Naive thymus-derived CD8-positive, alpha-beta T cell (primary cell): ENCODE data around the gene CCDC80. TPM values are rescaled to one million over a fixed set of nuclear protein-coding genes. Genes with fewer than 3 reads are reported as not detected.

Experiments
- ATAC-seq, 2 donors: fragments of 150-1000 bp; cut with Tn5 transposase in 1 of 2; sonication (Bioruptor Pico), chemical (Tn5 transposase) in 1 of 2; 1 replicate in 1 of 2; 2 replicates in 1 of 2; pipeline ENCODE4 v1.10.0; 2021; ENCODE audit warnings: mild to moderate bottlenecking in 2 of 2, moderate library complexity in 2 of 2
- POLR2A ChIA-PET: fragments of 350-600 bp; sonication (Branson Sonifier 250); formaldehyde crosslinking; loops from one replicate; lab custom pipeline; 2021; ENCODE audit warnings: antibody characterized with exemption; lab: Charles Lee
- DNase-seq, 10 donors: peaks; one replicate each; pipeline versions ENCODE4 v3.0.0 to v3.0.0-alpha.2; 2020 to 2022
- H3K27ac Mint-ChIP-seq, 10 donors: one replicate each; pipeline ENCODE4 v1.8.0; 2020 to 2022; ENCODE audit warnings: mild to moderate bottlenecking in 10 of 10, mixed read lengths in 10 of 10, moderate library complexity in 4 of 10, inconsistent platforms in 1 of 10
- H3K27me3 Mint-ChIP-seq, 5 donors: one replicate each; pipeline ENCODE4 v1.8.0; 2021 to 2022; ENCODE audit warnings: mixed read lengths in 5 of 5
- H3K36me3 Mint-ChIP-seq, 3 donors: one replicate each; pipeline ENCODE4 v1.8.0; 2020 to 2022; ENCODE audit warnings: mixed read lengths in 3 of 3, mild to moderate bottlenecking in 2 of 3, inconsistent platforms in 1 of 3
- H3K4me1 Mint-ChIP-seq, 4 donors: one replicate each; pipeline ENCODE4 v1.8.0; 2021 to 2022; ENCODE audit warnings: mixed read lengths in 4 of 4
- H3K4me3 Mint-ChIP-seq, 10 donors: one replicate each; pipeline ENCODE4 v1.8.0; 2020 to 2022; ENCODE audit warnings: mild to moderate bottlenecking in 10 of 10, mixed read lengths in 10 of 10, moderate library complexity in 6 of 10, inconsistent platforms in 1 of 10
- H3K9me3 Mint-ChIP-seq, 9 donors: one replicate each; pipeline ENCODE4 v1.8.0; 2020 to 2022; ENCODE audit warnings: mixed read lengths in 9 of 9, mild to moderate bottlenecking in 3 of 9, inconsistent platforms in 1 of 9, moderate library complexity in 1 of 9
- polyA plus RNA-seq, 3 donors: library from polyadenylated mRNA; unstranded; fragments of 300-500 nt; fragmentation: Illumina TruSeq; gene quantifications; one replicate each; pipeline ENCODE4 v1.2.3, GENCODE V29; 2021
- total RNA-seq, 8 experiments: library from RNA in 2 of 8; stranded (reverse) in 2 of 8; gene quantifications; one replicate each; pipeline ENCODE4 v1.2.3 and lab custom pipeline; 2021 to 2026

Gene CCDC80
- total and polyA plus RNA-seq, 5 experiments from 2014 or later: 0.04 to 0.09 TPM; not detected in 3

DNA sequence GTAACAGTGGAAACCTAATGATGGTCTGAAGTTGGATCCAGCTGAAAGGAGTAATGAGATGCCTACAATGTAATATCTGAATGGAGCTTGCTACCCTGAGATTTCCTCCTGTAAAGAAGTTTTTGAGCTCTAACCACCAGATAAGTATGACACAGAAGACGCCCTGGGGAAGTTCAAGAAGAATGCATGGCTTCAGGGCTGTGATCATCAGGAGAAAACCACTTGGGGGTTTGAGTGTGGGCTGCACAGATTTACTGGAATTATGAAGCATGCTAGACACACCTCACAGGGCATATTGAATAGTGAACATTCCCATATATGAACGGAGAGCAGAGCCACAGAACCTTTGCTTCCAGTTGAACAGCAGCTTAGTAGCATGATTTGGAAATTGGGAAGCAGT is 10.6 kb upstream of the CCDC80 start:
- DNase-seq: no peak
- H3K9me3 Mint-ChIP-seq: no peaks in the 10 kb centered on the region
- no peaks in the 10 kb centered on the region for H3K36me3 Mint-ChIP-seq
- peak overlapping the region in 1 of 10 donors; percentile 22 for H3K27ac Mint-ChIP-seq
- H3K27me3 Mint-ChIP-seq: peaks cover 0 to 13% (median 3%) of the 10 kb centered on the region in 5 donors
- no peak for ATAC-seq
- POLR2A ChIA-PET: no interaction called here
- no peak overlapping the region for H3K4me3 Mint-ChIP-seq
- H3K4me1 Mint-ChIP-seq: no peaks in the 10 kb centered on the region

DNA sequence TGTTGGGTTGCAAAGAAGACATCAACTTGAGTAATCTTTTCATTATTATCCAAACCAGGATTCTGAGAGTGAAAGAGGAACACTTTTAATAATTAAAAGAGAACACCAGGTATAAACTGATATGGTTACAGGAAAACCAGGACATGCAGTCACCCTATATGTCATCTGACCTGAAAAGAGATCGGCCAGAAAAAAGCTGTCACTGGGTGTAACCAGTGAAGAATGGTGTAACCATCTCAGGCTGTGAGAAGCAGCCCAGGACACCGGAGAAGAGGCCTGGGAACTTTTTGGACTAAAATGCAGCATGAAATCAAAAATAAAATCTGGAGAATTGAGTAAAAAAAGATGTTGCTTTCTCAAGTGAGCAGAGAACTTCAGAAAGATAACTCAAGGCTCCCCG is 10.1 kb upstream of the CCDC80 start:
- Mint-ChIP-seq H3K27me3 (peaks cover 0 to 16% (median 3%) of the 10 kb centered on the region in 5 donors), H3K9me3 (no peaks in the 10 kb centered on the region), H3K4me3 (no peak overlapping the region), H3K27ac (no peak overlapping the region), H3K36me3 (no peaks in the 10 kb centered on the region), H3K4me1 (no peaks in the 10 kb centered on the region)
- DNase-seq (no peak), ATAC-seq (no peak)
- POLR2A ChIA-PET: no interaction called here

DNA sequence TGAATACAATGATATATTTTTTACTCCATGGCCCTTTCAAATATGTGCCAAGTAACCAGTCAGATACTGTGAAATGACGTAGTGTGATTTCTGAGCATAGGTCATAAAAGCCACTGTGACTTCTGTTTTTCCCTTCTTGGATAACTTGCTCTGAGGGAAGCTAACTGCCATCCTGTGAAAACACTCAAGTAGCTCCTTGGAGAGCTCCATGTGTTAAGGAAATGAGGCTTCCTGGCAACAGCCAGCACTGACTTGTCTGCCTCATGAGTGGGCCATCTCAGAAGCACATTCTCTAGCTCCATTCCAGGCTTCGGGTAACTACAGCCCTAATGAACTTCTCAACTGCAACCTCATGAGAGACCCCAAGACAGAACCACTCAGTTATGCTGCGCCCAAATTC is 9.5 kb upstream of the CCDC80 start:
- Mint-ChIP-seq H3K27me3 (peaks cover 0 to 16% (median 3%) of the 10 kb centered on the region in 5 donors), H3K4me1 (no peaks in the 10 kb centered on the region), H3K4me3 (no peak overlapping the region), H3K27ac (no peak overlapping the region), H3K9me3 (no peaks in the 10 kb centered on the region), H3K36me3 (no peaks in the 10 kb centered on the region)
- POLR2A ChIA-PET: no interaction called here
- no peak for ATAC-seq
- no peak for DNase-seq

DNA sequence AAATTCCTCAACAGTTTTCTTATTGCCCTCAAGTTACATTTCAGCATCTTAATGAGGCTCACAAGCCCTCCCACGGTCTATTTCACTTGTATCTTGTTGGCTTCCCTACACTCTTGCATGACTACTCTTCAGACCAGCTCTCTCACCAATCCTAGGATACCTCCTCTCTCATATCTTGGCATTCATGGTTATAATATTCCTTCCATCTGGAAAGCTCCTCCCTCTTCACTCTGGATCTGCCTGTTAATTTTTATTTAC is 8.5 kb upstream of the CCDC80 start:
- no peak for DNase-seq
- H3K36me3 Mint-ChIP-seq: no peaks in the 10 kb centered on the region
- H3K4me1 Mint-ChIP-seq: no peaks in the 10 kb centered on the region
- peaks cover 0 to 16% (median 3%) of the 10 kb centered on the region in 5 donors for H3K27me3 Mint-ChIP-seq
- ATAC-seq: no peak
- POLR2A ChIA-PET: no interaction called here
- no peak overlapping the region for H3K4me3 Mint-ChIP-seq
- no peak overlapping the region for H3K27ac Mint-ChIP-seq
- no peaks in the 10 kb centered on the region for H3K9me3 Mint-ChIP-seq

DNA sequence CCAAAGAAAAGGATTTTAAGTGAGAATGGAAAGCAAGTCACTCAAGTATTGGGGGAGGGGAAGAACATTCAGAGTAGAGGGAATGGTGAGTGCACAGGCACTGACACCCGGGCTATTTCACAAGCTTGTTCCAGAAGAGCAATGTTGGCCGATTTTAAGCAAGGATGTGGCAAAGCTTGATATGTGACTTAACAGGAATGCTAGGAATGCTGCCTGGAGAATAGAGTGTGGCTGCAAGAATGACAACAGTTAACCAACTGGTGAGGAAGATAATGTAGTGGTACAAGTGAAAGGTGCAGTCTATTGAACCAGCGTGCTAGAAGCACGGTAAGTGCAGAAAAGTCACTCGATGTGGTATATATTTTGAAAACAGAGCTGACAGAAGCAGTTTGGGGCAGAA is 6.2 kb upstream of the CCDC80 start:
- Mint-ChIP-seq H3K27me3 (peaks cover 2 to 26% (median 11%) of the 10 kb centered on the region in 5 donors), H3K9me3 (no peaks in the 10 kb centered on the region), H3K4me1 (peaks cover 4 to 15% (median 11%) of the 10 kb centered on the region in 4 donors), H3K36me3 (no peaks in the 10 kb centered on the region), H3K27ac (no peak overlapping the region), H3K4me3 (no peak overlapping the region)
- ATAC-seq (no peak), DNase-seq (no peak)
- POLR2A ChIA-PET: no interaction called here

DNA sequence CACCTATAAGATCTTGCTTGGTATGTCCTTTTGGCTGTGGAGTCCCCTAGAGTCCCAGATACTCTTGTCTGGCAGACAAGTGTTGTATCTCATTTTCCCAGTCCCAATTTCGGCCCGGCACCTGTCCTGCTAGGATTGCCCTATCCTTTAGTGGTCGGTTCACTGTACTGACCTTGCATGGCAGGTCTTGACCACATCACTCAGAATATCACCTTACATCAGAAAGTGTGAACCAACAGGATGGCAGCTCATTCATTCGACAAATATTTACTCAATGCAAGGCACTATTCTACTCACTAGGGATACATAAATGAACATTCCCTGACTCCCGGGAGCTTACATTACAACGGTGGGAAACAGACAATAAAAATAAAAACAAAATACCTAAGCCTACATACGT is 5.7 kb upstream of the CCDC80 start:
- no peak overlapping the region for H3K27ac Mint-ChIP-seq

DNA sequence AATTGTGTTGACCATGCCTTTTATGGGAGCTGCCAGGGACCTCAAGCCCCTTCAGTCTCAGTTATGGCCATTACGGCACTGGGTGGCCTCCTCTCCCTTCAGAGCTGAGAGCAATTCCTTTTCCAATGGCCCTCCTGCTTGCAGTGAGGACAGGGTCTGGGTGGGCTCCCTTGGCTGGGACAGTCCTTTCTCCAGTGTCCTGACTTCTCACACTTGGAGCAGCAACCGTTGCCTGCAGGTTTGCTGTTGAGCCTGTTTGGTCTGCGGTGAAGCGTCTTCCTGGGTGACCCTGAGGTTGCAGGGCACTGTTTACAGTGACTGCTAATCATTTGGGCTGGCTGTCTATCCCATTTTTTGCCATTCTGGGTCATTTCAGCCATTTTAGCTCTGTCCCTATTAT is 3.5 kb upstream of the CCDC80 start:
- no peak for ATAC-seq
- POLR2A ChIA-PET: no interaction called here
- DNase-seq: no peak
- Mint-ChIP-seq H3K27me3 (peaks cover 2 to 23% (median 11%) of the 10 kb centered on the region in 5 donors), H3K27ac (no peak overlapping the region), H3K4me1 (peaks cover 4 to 15% (median 11%) of the 10 kb centered on the region in 4 donors), H3K4me3 (no peak overlapping the region), H3K9me3 (no peaks in the 10 kb centered on the region), H3K36me3 (no peaks in the 10 kb centered on the region)

More for the DNA sequence above, 5.7 kb upstream of the CCDC80 start:
- Mint-ChIP-seq H3K27me3 (peaks cover 2 to 26% (median 11%) of the 10 kb centered on the region in 5 donors), H3K4me1 (peaks cover 4 to 15% (median 11%) of the 10 kb centered on the region in 4 donors), H3K36me3 (no peaks in the 10 kb centered on the region), H3K4me3 (no peak overlapping the region), H3K9me3 (no peaks in the 10 kb centered on the region)
- no peak for ATAC-seq
- no peak for DNase-seq
- POLR2A ChIA-PET: no interaction called here

DNA sequence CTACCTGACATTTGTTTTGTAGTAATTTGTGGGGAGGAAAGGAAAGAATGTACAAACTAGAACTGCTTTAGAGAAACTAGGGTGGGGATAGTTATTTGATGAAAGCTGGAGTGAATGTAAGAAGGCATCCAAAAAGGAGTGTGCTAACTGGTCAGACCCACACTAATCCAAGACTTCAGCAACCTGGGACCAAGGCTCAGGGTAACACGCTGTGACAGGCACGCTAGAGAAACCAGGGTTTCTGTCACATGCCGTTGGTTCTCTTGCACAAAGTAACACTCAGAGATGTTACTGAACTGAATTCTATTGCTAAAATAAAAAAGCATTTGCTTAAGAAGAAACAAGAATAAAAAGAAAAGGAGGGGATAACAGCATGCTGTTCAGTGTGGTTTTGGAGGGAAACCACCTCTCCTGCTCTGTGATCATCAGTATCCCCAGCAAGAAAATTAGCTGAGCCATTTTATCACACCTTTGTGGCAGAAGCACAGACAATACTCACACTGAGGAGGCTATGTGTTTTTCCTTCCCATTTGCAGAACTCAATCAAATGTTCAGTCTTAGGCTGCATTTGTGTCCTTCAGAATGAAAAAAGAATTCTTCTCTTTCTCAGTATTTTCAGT is 2.8 kb upstream of the CCDC80 start:
- Mint-ChIP-seq H3K4me1 (peaks cover 4 to 15% (median 11%) of the 10 kb centered on the region in 4 donors), H3K4me3 (peak overlapping the region in 4 of 10 donors; percentile 14 to 81 (median 76)), H3K27ac (no peak overlapping the region), H3K9me3 (no peaks in the 10 kb centered on the region), H3K27me3 (peaks cover 5 to 20% (median 11%) of the 10 kb centered on the region in 5 donors), H3K36me3 (no peaks in the 10 kb centered on the region)
- DNase-seq (no peak), ATAC-seq (no peak)
- POLR2A ChIA-PET: no interaction called here

DNA sequence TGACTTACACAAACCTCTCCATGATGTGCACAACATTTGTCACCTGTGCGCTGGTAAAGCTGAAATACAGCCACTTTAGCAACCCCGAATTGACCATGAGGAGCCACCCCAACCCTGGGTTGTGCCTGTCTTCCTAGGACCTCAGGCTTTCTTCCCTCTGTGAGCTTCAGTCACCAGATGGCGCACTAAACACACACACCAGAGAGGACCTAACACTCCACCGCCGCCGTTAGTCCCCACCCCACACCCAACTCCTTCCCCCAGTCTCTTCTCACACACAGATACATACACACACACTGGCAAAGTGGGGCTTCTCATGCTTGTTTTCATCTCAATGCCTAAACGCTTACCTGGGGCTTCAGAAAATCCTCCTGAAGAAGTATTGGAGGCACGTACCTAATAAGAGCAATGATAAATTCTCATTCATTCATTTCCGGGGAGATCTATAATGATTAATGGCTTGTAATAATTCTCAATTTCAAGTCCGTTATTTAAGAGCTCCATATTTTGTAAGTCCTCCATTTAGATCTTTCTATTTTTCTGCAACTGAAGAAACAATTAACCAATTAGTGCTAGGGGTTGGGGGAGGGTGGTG is 2.1 kb upstream of the CCDC80 start:
- H3K9me3 Mint-ChIP-seq: no peaks in the 10 kb centered on the region
- peaks cover 4 to 15% (median 11%) of the 10 kb centered on the region in 4 donors for H3K4me1 Mint-ChIP-seq
- H3K4me3 Mint-ChIP-seq: peak overlapping the region; percentile 39 to 81 (median 73)
- peaks cover 5 to 18% (median 11%) of the 10 kb centered on the region in 5 donors for H3K27me3 Mint-ChIP-seq
- DNase-seq: peak; percentile 45 to 87 (median 73)
- POLR2A ChIA-PET: no interaction called here
- no peaks in the 10 kb centered on the region for H3K36me3 Mint-ChIP-seq
- ATAC-seq: peak; percentile 100
- H3K27ac Mint-ChIP-seq: peak overlapping the region in 3 of 10 donors; percentile 21 to 29 (median 22)

DNA sequence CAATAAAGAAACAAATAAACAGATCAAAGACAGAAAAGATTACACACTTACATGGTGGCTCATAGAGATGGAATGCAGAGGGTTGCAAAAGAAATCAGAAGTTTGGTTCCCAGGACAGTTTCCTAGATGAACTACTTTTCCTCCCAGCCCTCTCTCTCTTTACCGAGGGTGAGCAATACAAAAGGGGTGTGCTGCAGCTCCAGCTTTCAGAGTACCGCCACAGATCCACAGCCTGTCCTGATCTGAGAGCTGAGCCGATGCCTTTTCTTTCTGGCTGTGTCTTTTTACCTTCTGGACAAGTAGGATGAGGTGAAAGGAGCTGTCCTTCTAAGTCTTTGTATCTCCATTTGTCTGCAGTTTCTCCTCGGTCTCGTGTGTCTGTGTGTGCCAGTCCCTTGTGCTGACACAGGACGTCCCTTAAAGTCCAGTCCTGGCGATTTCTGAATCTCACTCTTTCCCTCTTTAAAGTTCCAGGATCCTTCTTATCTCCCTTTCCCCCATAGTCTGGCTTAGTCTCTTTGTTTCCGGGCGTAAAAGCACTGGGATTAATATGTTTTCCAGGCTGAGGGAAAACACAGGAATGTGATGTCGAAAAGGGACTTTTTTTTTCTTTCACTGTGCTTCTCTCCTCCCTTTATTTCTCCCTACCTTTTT is 540 bp downstream of the CCDC80 start:
- H3K27me3 Mint-ChIP-seq: peaks cover 0 to 11% (median 5%) of the 10 kb centered on the region in 5 donors
- no peaks in the 10 kb centered on the region for H3K36me3 Mint-ChIP-seq
- H3K4me3 Mint-ChIP-seq: no peak overlapping the region
- H3K27ac Mint-ChIP-seq: no peak overlapping the region
- POLR2A ChIA-PET: no interaction called here
- H3K9me3 Mint-ChIP-seq: no peaks in the 10 kb centered on the region
- ATAC-seq (no peak), DNase-seq (no peak)
- H3K4me1 Mint-ChIP-seq: peaks cover 4 to 15% (median 11%) of the 10 kb centered on the region in 4 donors

DNA sequence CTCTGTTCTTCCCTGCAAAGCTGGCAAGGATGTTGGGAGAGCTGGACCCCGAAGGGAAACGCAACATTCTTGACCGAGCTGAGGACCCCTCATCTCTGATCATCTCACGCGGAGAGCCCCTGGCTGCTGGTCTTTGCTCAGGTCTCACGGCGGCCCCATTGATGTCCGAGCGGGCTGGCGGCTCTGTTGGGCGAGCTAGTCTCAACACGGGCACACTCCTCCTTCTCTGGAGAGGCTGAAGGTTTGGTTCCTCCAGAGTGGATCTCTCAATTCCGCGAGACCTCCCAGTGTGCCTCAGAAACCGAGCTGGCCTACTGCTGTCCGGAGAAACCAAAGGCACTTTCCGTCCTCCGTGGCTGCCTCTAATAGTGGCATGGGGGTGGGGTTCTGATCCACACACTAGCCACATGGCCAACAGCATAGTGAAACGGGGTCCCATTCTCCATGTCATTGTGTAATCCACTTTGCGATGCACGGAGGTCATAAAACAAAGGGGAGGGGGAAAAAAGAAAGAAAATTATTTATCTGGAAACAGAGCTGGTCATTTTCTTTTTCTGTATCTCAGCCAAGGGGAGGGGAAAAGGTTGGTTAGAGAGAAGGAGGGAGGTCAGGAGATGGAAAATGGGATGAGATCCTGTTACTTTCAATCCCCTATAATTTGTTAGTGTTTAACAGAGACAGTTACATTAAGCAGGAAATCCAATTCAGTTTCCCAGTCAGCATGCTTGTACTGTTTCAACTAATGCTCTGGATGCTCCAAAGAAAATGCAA is 1.3 kb downstream of the CCDC80 start:
- peaks cover 4 to 15% (median 11%) of the 10 kb centered on the region in 4 donors for H3K4me1 Mint-ChIP-seq
- no peak overlapping the region for H3K4me3 Mint-ChIP-seq
- peaks cover 0 to 9% (median 5%) of the 10 kb centered on the region in 5 donors for H3K27me3 Mint-ChIP-seq
- DNase-seq (no peak), ATAC-seq (no peak)
- no peaks in the 10 kb centered on the region for H3K9me3 Mint-ChIP-seq
- no peak overlapping the region for H3K27ac Mint-ChIP-seq
- POLR2A ChIA-PET: no interaction called here
- H3K36me3 Mint-ChIP-seq: no peaks in the 10 kb centered on the region

DNA sequence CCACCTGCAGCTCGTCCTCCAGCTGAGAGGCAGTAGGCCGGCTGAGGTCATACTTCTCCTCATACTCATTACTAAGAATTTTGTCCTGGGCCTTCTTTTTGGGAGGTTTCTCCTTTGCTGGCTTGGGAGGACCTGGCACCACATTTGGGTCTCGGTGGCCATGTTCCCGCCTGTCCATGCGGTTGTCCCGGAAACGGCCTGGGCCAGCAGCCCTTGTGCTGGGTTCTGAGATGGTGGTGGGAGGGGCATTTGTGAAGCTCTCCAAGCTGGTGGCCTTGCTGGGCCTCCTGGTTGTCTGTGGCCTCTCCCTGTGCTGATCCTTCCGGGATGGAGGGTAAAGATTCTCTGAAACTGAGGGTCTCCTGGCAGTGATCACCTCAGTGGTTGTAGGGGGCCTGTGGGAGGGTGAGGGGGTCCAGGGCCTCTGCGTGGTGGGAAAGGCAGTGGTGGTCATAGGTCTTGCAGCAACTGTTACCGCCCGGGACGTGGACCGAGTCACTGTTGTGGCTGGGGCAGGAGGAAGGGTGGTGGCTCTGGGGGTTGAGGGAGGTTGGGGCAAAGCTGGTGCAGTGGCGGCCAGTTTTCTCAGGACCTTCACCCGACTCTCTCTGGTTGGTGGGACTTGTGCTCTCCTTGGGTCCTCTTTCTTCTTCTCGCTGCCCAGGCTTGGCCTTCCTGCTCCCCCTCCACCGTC is 2.5 kb downstream of the CCDC80 start:
- ATAC-seq (no peak), DNase-seq (no peak)
- POLR2A ChIA-PET: no interaction called here
- H3K27ac Mint-ChIP-seq: no peak overlapping the region
- H3K36me3 Mint-ChIP-seq: no peaks in the 10 kb centered on the region
- H3K4me3 Mint-ChIP-seq: no peak overlapping the region
- peaks cover 4 to 9% (median 7%) of the 10 kb centered on the region in 4 donors for H3K4me1 Mint-ChIP-seq
- H3K27me3 Mint-ChIP-seq: peaks cover 0 to 9% (median 5%) of the 10 kb centered on the region in 5 donors
- no peaks in the 10 kb centered on the region for H3K9me3 Mint-ChIP-seq
